ENCODE results near the gene FGFR4. TPM values are rescaled to one million over a fixed set of nuclear protein-coding genes. Genes with fewer than 3 reads are reported as not detected.

The FGFR4 gene
- polyA plus RNA-seq, 1 experiment: 5.8 TPM

DNA sequence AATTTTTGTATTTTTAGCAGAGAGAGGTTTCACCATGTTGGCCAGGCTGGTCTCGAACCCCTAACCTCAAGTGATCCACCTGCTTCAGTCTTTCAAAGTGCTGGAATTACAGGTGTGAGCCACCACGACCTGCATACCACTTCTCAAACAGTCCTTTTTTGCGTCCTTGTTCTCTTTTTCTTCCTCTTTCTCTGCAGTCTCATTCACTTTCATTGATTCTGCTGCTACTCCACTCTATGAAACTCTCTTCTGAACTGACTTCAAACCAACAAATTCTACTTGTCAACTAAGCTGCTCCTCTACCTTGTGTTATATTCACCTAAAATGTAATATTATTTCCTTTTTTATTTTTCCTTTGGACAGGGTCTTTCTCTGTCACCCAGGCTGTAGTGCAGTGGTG lies 54.8 kb downstream of the FGFR4 start:
- H3K27ac ChIP-seq (ENCODE audit: low read depth, low read length): no peak overlapping the region
- H3K27me3 ChIP-seq (ENCODE audit: control insufficient read depth, insufficient read depth, low read length): no peaks in the 10 kb centered on the region
- ChIA-PET CTCF (no interaction called here), POLR2A (no interaction called here)
- TF ChIP-seq, protein P1, sequence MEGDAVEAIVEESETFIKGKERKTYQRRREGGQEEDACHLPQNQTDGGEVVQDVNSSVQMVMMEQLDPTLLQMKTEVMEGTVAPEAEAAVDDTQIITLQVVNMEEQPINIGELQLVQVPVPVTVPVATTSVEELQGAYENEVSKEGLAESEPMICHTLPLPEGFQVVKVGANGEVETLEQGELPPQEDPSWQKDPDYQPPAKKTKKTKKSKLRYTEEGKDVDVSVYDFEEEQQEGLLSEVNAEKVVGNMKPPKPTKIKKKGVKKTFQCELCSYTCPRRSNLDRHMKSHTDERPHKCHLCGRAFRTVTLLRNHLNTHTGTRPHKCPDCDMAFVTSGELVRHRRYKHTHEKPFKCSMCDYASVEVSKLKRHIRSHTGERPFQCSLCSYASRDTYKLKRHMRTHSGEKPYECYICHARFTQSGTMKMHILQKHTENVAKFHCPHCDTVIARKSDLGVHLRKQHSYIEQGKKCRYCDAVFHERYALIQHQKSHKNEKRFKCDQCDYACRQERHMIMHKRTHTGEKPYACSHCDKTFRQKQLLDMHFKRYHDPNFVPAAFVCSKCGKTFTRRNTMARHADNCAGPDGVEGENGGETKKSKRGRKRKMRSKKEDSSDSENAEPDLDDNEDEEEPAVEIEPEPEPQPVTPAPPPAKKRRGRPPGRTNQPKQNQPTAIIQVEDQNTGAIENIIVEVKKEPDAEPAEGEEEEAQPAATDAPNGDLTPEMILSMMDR (IDR thresholded peaks at IDR 0.05; ENCODE audit: low read depth, low read length): no peak
- H3K9me3 ChIP-seq (ENCODE audit: control insufficient read depth, insufficient read depth, low read length): no peaks in the 10 kb centered on the region
- no peak overlapping the region for H3K4me3 ChIP-seq (ENCODE audit: low read depth, low read length)
- no peak for DNase-seq (ENCODE audit: low read depth, low spot score)

DNA sequence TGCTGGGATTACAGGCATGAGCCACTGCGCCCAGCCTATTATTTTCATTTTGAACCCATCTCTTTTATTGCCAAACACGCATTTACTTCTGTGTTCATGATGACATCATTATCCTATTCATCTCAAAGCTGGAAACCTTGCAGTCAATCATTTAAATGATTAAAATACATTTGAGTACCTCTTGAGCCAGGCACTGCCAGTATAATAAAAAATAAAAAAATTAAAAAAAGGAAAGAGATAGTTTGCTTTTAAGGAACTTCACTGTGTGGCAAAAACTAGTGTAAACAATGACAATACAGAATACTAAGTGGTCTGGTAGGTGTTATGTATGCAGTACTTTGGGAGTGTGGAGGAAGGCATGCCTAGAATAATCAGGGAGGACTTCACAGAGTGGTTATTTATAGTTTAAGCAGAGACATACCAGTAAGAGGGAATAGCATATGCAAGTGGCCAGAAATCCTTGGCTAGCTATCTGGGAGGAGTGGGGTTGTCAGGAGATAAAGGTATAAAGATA lies 55.4 kb downstream of the FGFR4 start:
- no peak overlapping the region for H3K27ac ChIP-seq (ENCODE audit: low read depth, low read length)
- H3K9me3 ChIP-seq (ENCODE audit: control insufficient read depth, insufficient read depth, low read length): no peaks in the 10 kb centered on the region
- DNase-seq (ENCODE audit: low read depth, low spot score): no peak
- TF ChIP-seq, protein P1 (IDR thresholded peaks at IDR 0.05; ENCODE audit: low read depth, low read length): no peak
- no peak overlapping the region for H3K4me3 ChIP-seq (ENCODE audit: low read depth, low read length)
- ChIA-PET CTCF (no interaction called here), POLR2A (no interaction called here)
- no peaks in the 10 kb centered on the region for H3K27me3 ChIP-seq (ENCODE audit: control insufficient read depth, insufficient read depth, low read length)

GRCh38 chr5:177142778-177143177 lies 56.1 kb downstream of the FGFR4 start:
- TF ChIP-seq, protein P1 (IDR thresholded peaks at IDR 0.05; ENCODE audit: low read depth, low read length): no peak
- no peaks in the 10 kb centered on the region for H3K27me3 ChIP-seq (ENCODE audit: control insufficient read depth, insufficient read depth, low read length)
- DNase-seq (ENCODE audit: low read depth, low spot score): no peak
- H3K27ac ChIP-seq (ENCODE audit: low read depth, low read length): no peak overlapping the region
- POLR2A ChIA-PET: no interaction called here
- no peak overlapping the region for H3K4me3 ChIP-seq (ENCODE audit: low read depth, low read length)
- H3K9me3 ChIP-seq (ENCODE audit: control insufficient read depth, insufficient read depth, low read length): no peaks in the 10 kb centered on the region
- CTCF ChIA-PET: interaction anchor here (1.2 kb wide), 1 partner anchor 71 kb away, joined by 5 read pairs; no protein-coding TSS in a partner anchor

DNA sequence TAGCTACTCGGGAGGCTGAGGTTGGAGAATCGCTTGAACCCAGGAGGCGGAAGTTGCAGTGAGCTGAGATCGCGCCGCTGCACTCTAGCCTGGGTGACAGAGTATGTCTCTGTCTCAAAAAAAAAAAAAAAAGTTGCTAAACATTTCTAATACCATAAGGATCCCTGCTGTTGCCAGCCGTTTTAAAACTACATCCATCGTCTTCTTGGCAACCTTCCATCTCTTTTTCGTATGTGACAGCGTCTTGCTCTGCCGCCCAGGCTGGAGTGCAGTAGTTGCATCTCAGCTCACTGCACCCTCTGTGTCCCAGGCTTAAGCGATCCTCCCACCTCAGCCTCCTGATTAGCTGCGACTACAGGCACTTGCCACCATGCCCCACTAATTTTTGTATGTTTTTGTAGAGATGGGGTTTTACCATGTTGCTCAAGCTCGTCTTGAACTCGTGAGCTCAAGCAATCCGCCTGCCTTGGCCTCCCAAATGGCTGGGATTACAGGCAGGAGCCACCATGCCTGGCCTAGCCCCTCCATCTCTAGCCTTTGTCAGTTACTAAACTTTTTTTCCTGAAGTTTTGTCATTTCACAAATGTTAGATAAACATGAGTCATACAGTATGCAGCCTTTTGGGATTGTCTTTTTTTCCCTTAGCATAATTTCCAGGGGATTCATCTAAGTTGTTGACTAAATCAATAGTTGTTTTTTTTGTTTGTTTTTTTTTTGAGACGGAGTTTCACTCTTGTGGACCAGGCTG lies 60.4 kb downstream of the FGFR4 start:
- no peaks in the 10 kb centered on the region for H3K27me3 ChIP-seq (ENCODE audit: control insufficient read depth, insufficient read depth, low read length)

More for the DNA sequence above, 60.4 kb downstream of the FGFR4 start:
- Histone ChIP-seq H3K9me3 (ENCODE audit: control insufficient read depth, insufficient read depth, low read length) (no peaks in the 10 kb centered on the region), H3K27ac (ENCODE audit: low read depth, low read length) (no peak overlapping the region), H3K4me3 (ENCODE audit: low read depth, low read length) (no peak overlapping the region)
- ChIA-PET CTCF (no interaction called here), POLR2A (interaction anchor here (0.6 kb wide), 1 partner anchor 112 kb away, joined by 3 read pairs; no protein-coding TSS in a partner anchor)
- TF ChIP-seq, protein P1 (IDR thresholded peaks at IDR 0.05; ENCODE audit: low read depth, low read length): no peak
- DNase-seq (ENCODE audit: low read depth, low spot score): no peak

Other genes with a start within 250 kb of the FGFR4 start
- gene HK3, start 187.6 kb upstream of the FGFR4 start, polyA plus RNA-seq (2011; rRNA removed): not detected in 2 replicates
- gene UIMC1, start 80.1 kb upstream of the FGFR4 start, polyA plus RNA-seq (2011; rRNA removed): 22.8 and 27.8 TPM in 2 replicates
- 15.0 and 15.3 TPM in 2 replicates for gene ZNF346, start 64.2 kb upstream of the FGFR4 start, polyA plus RNA-seq (2011; rRNA removed)
- gene NSD1, start 46.9 kb downstream of the FGFR4 start, polyA plus RNA-seq (2011; rRNA removed): 25.6 and 33.4 TPM in 2 replicates
- 35.4 and 38.8 TPM in 2 replicates for gene RAB24, start 216.8 kb downstream of the FGFR4 start, polyA plus RNA-seq (2011; rRNA removed)
- 135 and 158 TPM in 2 replicates for gene PRELID1, start 216.9 kb downstream of the FGFR4 start, polyA plus RNA-seq (2011; rRNA removed)
- 2.8 and 2.9 TPM in 2 replicates for gene MXD3, start 225.0 kb downstream of the FGFR4 start, polyA plus RNA-seq (2011; rRNA removed)